ENCODE results near the gene MEOX1.

GRCh38 chr17:43702637-43703036 lies 40.9 kb upstream of the MEOX1 start:
- TF ChIP-seq CTCF (conservative IDR thresholded peaks at IDR 0.05; ENCODE audit: low read depth, low read length), result no peak
- no peak for TF ChIP-seq RCOR1 (IDR thresholded peaks at IDR 0.05; ENCODE audit: insufficient replicate concordance, low read length)
- no peak for TF ChIP-seq RAD21 (IDR thresholded peaks at IDR 0.05; ENCODE audit: low read length)
- TF ChIP-seq POLR2A (IDR thresholded peaks at IDR 0.05; ENCODE audit: low read depth, low read length), result no peak
- TF ChIP-seq CHD1 (IDR thresholded peaks at IDR 0.05; ENCODE audit: low read depth, low read length), result no peak
- TF ChIP-seq SMC3 (IDR thresholded peaks at IDR 0.05; ENCODE audit: low read depth, low read length), result no peak
- TF ChIP-seq BHLHE40 (IDR thresholded peaks at IDR 0.05; ENCODE audit: low read depth, low read length), result no peak
- TF ChIP-seq CEBPB (IDR thresholded peaks at IDR 0.05; ENCODE audit: low read depth, low read length), result no peak
- TF ChIP-seq, protein P1, sequence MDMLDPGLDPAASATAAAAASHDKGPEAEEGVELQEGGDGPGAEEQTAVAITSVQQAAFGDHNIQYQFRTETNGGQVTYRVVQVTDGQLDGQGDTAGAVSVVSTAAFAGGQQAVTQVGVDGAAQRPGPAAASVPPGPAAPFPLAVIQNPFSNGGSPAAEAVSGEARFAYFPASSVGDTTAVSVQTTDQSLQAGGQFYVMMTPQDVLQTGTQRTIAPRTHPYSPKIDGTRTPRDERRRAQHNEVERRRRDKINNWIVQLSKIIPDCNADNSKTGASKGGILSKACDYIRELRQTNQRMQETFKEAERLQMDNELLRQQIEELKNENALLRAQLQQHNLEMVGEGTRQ (IDR thresholded peaks at IDR 0.05; ENCODE audit: low read depth, low read length), result peak; percentile 93
- TF ChIP-seq NFE2L2 (IDR thresholded peaks at IDR 0.05; ENCODE audit: low read depth, low read length), result no peak
- TF ChIP-seq MAFK (IDR thresholded peaks at IDR 0.05; ENCODE audit: low read depth, low read length), result no peak
- TF ChIP-seq MXI1 (IDR thresholded peaks at IDR 0.05; ENCODE audit: borderline replicate concordance, low read depth, low read length), result no peak

Data from IMR-90 (cell line).